C4-2B (cell line): Measurements from ENCODE around the gene LHFPL2.

ENCODE experiments used
- ZFX ChIP-seq: fragments of 450-650 bp; IDR thresholded peaks from 2 replicates; pipeline ENCODE4 v1.6.1; 2017
- TF ChIP-seq, protein P1 (sequence below): fragments of 450-650 bp; conservative IDR thresholded peaks from 2 replicates; pipeline ENCODE4 v1.5.1; 2017; ENCODE audit warnings: mild to moderate bottlenecking

DNA sequence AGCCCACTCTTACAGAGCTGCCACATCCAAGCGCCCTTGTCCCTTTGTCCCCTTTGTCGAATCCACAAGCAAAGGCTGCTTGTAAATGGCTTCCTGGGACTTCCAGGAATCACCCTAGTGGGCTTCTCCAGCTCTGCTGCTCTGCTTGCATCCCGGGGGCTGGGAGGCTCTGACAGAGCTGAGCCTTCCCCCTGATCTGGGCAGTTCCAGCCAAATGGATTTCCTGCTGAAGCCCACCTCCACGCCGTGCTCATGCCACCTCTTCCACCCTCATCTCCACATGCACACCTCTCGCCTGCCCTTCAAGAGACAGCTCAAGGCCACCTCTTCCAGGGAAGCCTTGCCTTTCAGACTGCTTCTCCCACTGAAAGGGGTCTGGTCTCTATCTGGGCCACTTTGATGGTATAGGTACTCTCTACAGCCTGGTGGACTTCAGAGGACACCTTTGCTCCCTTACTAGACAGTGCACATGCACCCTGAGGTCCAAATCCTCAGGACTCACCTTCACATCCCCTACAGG is 106.2 kb downstream of the LHFPL2 start:
- TF ChIP-seq, protein P1, sequence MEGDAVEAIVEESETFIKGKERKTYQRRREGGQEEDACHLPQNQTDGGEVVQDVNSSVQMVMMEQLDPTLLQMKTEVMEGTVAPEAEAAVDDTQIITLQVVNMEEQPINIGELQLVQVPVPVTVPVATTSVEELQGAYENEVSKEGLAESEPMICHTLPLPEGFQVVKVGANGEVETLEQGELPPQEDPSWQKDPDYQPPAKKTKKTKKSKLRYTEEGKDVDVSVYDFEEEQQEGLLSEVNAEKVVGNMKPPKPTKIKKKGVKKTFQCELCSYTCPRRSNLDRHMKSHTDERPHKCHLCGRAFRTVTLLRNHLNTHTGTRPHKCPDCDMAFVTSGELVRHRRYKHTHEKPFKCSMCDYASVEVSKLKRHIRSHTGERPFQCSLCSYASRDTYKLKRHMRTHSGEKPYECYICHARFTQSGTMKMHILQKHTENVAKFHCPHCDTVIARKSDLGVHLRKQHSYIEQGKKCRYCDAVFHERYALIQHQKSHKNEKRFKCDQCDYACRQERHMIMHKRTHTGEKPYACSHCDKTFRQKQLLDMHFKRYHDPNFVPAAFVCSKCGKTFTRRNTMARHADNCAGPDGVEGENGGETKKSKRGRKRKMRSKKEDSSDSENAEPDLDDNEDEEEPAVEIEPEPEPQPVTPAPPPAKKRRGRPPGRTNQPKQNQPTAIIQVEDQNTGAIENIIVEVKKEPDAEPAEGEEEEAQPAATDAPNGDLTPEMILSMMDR, result no peak
- TF ChIP-seq ZFX, result no peak
